ENCODE measurements around the gene RPTOR.

DNA sequence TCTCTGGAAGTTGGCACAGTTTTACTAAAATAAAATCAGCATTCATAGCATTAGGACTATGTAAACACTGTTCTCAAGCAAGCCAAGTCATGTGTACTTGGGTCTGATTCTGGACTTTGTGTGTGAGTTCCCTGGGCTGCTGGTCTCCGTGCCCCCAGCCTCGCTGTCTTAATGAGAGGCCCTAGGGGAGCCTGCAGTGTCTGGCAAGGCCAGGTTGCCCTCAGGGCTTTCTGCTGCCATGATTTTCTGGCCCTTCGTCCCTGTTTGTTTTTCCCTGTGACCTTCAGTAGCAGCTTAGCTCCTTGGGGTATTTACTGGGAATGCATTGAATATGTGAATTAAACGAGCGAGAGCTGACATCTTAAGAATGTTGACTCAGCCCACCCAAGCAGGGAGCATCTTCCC lies 161.8 kb downstream of the RPTOR start:
- no peak for TF ChIP-seq POLR2A (IDR thresholded peaks at IDR 0.05; ENCODE audit: low read depth, low read length)
- TF ChIP-seq POLR2AphosphoS5 (IDR thresholded peaks at IDR 0.05; ENCODE audit: low read depth, low read length): no peak
- no peak for TF ChIP-seq PAX5 (IDR thresholded peaks at IDR 0.05; ENCODE audit: insufficient read depth, low read length, severe bottlenecking)
- TF ChIP-seq SPI1 (IDR thresholded peaks at IDR 0.05; ENCODE audit: low read depth, low read length): no peak

All from GM12891 (cell line).